GM03348 (cell line): ENCODE results near the gene TMEM208.

Source experiments
- DNase-seq: peaks from one replicate; pipeline ENCODE4 v3.0.0; 2012; ENCODE audit warnings: low spot score

The TMEM208 gene

DNA sequence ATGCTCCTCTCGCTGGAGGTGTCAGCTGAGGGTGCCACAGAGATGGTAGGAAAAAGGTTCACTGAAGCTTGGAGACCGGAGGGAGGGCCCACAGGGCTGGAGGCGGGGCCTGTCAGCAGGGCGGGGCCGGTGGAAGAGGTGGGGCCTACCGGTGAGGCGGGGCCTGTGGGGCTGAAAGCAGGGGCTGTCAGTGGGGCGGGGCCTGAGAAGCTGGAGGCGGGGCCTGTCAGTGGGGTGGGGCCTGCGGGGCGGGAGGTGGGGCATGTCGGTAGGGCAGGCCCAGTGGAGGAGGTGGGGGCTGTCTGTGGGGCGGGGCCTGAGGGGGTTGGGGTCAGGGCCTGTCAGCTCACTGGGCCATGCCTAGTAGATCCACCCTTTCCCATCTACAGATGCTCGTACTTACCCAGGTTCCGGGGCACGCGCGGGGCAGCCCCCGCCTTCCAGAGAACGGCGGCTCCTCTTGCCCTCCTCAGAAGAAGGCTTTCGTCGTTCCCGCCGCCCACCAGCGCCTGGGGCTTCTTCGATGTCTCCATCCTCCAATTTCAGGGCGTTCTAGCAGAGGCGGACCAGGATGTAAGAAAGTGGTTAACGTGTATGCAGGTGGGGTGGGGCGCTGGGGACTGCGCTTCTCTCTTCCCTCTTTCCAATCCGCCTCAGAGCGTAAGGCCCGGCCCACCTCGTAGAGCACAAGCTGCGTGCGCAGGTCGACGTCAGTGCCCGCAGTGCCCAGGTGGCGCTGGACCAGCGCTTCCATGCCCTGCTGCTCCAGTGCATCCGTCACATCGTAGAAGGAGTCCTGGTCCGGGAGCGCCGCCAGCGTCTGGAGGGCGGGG is 9.8 kb downstream of the TMEM208 start:
- DNase-seq, result peak; percentile 74

DNA sequence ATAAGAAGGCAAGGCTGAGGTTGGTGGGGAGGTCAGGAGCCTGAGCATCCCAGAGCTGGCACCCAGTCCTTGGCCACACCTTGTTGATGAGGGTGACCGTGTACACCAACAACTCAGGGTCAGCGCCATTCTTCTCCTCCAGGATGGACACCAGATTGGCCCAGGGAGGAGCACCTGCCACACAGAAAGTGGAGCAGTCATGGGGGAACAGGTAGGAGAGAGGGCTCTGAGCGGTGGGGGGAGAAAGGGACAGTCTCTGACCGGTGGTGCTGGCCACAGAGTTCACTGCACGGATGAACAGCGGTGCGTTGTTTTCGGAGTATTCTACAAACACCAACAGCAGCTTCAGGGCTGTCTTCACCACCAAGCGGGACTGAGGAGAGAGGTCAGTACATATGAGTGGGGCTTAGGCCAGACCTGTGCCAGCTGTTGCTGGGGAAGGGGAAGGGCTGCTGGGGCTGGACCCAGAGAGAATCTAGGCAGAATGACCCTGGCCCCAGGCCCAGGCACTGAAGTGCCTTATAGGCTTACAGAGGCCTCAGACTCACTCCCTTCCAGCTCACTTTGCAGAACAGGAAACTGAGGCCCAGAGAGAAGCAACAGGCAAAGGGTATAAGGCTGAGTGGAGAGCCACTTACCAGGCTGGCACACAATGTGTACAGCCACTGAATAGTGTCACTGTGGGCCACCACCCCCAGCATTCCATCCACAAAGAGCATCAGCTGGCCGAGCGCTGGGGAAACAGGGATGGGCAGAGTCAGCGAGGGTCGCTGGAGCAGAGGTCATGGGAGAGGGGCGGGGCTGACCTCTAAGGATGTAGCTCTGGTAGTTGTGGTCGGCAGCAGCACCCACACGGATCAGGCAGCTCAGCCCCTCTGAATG is 10.7 kb downstream of the TMEM208 start:
- DNase-seq, result no peak

DNA sequence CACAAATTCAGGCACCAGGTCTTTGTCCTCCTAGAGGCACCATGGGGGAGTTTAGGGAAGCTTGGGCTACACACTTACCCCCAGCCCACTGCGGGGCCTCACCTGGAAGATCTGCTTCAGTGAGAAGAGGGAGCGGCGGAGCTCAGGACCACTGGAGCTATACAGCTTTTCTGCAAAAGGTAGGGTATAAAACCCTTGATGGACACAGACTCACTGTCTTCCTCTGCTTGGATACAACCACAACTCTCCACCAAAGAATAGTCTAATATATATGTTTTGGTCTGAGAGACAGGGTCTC is 11.3 kb downstream of the TMEM208 start:
- no peak for DNase-seq

DNA sequence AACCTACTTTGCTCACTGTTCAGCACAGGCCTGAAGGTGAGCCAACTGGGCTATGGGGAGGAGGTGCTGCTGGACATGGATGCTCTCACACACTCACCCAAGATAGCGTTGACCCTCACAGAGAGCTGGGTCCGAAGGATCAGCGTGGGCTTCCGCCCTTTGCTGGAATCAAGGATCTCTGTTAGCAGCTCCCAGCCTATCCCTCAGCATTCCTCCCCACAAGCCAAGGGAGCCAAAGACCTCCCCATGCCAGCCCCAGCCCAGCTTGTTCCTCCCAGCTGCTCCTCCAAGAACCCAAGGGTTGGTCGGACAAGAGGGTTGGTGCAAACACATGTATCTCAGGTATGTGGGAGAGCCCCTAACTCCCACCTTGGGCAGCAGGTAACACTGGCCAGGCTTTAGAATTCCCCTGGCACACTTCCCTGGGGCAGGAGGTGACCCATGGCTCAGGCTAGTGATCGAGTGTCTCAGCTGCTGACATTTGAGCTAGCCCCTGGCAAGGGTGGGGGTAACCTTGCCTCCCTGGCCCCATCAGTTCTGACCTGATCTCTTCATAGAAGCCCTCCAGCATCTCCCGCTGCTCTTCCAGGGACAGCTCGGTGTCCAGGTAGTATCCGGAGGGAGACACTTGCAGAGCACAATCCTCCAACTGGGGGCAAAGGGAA is 12.0 kb downstream of the TMEM208 start:
- DNase-seq, result no peak

DNA sequence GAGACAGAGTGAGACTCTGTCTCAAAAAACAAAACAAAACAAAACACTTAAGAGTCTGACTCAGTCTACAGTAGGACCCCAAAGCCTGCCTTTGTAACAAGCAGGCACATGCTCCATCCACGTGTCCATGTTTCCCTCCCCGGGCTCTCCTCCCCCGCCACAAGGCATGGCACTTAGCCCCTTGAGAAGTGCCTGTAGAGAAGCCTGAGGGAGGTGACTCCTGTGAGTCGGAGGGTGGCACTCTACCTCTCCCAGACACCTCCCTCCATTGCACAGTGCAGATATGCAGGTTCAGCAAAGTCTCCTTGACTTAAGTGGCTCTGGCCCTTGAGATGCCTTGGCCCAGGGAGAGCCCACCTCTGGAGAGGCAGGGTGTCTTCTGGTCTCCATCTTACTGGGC is 13.6 kb downstream of the TMEM208 start:
- DNase-seq, result no peak

DNA sequence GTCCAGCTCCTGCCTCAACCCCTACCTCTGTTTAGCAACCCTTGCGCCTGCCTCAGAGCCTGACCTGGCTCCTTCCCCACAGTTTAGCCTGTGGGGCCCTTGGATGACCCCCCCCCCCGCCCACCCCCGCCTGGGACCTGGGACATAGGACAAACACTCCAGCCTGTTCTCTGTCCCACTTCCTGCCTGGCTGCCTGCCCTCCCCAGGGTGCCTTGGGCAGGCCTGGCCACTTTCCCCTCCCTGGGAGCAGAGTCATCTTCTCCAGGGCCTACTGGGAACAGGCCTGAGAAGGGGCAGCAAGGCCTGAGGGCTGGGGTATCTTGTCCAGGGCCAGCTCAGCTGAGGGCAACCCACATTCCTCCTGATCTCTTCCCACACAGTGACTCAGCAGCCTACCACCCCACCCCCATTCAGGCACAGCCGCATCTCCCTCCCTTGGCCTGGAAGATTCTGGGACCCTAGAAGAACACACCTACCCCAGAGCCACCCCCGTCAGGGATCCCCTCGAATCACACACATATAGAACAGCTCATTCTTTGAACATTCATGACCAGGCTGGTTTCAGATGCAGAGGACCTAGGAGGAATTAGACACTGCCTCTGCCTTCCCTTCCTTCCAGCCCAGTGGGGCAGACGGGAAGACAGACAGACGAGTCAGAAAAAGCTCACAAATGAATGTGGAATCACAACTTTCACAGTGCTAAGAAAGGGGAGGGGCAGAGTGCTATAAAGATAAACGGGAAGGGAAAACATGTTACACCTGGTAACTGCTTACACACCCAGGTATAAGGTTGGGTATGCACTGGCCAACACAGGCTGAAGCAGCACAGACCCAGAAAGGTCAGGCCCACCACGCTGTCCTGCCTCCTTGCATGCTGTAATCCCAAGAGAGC is 14.3 kb downstream of the TMEM208 start:
- DNase-seq, result peak; percentile 86

- DNase-seq, result no peak
Observed at GRCh38 chr16:67242138-67242730, 15.3 kb downstream of the TMEM208 start.

DNA sequence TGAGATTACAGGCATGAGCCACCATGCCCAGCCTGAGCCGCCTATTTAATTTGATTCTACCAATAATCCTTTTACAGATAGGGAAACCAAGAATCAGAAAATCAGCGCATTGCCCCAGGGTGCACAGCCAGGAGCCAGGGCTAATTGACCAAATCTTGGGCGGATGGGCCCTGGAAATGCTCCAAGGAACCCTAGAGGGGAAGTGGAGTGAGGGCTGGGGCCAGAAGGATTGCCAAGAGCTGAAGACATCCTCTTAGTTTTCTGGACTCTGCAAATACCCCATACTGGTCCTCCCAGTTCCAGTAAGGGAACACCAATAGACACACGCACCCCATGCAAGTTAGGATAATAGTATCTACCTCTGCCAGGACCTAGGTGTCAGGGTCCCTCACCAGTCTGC is 16.6 kb downstream of the TMEM208 start:
- no peak for DNase-seq

DNA sequence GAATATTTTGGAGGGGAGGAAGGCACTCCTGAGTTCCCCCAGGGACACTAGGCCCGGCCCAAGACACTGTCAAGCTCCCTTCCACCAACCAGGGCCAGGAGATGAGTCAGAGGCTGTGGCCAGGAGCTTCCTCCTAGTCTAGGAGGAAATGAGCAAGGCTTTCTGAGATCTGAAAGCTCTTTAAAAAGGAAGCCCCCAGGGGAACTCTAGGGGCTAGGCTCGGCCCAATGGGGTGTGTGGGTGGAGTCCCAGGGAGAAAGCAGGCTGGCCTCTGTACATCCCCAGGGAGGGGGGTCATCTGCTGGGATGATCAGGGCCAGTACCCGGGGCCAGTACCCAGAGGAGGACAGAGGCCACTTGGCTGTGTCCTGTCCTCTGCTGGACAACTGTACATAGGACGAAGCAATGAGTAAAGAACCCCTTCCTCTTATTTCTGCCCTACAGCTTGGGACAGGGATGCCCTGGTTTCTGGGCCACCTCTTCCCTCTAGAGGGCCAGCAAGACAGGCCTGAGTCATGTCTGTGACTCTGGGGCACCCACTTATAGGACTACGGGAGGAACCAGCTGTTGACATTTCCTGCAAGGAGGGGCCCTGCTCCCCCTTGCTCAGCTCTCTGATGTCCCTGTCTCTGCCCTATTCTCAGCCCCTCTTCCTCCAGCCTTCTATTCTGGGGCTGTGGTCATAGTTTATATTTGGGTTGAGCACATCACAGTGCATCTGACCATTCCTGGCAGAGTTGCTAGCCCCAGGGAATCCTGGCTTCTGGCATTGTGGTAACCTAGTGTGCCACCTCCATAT is 17.7 kb downstream of the TMEM208 start:
- DNase-seq, result peak; percentile 88

DNA sequence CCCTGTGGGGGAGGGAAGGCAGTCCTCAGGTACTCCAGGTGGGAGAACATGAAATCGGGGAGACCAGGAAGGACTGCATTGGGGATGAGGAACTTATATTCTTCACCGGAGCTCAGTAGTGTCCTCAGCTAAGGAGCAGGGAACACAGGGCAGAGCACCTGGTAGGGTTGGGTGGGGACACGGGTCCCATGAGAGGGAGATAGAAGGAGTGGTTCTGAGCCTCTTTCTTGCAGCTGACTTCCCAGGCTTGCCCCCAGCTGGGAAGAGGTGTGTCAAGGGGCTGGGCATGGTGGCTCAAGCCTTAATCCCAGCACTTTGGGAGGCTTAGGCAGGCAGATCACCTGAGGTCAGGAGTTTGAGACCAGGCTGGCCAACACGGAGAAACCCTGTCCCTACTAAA is 18.3 kb downstream of the TMEM208 start:
- DNase-seq, result no peak

GRCh38 chr16:67245674-67246080 is 18.7 kb downstream of the TMEM208 start:
- DNase-seq, result no peak

DNA sequence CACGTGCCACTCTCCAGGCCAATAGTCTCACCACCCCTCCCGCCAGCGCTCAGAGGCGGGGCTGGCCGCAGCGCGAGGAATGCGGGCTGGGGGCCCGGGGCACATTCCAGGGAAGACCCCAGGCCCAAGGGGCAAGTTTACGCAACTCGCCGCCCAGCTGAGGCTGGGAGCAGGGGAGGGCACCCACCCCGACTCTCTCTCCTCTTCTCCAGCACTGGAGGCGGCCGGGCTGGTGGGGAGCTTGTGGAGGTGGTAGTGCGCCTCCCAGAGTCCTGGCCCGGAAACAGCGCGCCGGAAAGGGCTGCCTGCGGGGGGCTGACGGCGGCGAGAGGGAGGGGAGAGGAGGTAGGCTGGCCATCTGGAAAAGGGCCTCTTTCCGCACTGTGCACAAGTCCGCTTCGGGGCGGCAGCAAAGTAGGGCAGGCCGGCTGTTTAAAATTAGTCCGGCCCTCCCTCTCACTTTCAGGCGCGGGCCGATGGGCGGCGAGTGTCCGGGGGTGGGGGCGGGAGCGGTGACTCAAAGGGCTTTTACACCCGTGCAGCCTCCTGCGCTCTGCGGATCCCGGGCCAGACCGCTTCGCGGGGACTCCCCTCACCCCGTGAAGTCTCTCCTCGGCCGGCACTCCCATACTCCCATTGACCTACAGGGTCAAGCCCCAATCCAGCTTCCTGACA is 19.3 kb downstream of the TMEM208 start:
- peak; percentile 81 for DNase-seq

DNA sequence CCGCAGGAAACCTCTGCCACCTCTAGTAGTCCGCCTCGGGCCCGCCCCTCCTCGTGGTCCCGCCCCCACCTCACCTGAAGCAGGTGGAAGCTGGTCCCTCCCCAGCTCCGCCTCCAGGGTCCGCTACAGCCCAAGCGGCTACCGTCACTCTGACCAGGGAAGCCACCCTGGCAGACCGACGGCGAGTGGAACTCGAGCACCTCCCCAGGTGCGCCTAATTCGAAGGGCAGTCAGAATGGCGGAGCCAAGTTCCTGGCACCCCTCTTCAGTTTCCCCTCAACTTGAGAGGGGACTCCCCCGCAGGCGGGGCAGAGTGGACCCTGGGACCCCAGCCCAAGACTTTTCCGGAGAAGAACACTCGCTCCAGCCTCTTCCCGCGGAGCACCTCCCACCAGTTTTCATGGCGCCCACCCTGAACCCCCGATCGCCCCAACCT is 19.8 kb downstream of the TMEM208 start:
- no peak for DNase-seq

DNA sequence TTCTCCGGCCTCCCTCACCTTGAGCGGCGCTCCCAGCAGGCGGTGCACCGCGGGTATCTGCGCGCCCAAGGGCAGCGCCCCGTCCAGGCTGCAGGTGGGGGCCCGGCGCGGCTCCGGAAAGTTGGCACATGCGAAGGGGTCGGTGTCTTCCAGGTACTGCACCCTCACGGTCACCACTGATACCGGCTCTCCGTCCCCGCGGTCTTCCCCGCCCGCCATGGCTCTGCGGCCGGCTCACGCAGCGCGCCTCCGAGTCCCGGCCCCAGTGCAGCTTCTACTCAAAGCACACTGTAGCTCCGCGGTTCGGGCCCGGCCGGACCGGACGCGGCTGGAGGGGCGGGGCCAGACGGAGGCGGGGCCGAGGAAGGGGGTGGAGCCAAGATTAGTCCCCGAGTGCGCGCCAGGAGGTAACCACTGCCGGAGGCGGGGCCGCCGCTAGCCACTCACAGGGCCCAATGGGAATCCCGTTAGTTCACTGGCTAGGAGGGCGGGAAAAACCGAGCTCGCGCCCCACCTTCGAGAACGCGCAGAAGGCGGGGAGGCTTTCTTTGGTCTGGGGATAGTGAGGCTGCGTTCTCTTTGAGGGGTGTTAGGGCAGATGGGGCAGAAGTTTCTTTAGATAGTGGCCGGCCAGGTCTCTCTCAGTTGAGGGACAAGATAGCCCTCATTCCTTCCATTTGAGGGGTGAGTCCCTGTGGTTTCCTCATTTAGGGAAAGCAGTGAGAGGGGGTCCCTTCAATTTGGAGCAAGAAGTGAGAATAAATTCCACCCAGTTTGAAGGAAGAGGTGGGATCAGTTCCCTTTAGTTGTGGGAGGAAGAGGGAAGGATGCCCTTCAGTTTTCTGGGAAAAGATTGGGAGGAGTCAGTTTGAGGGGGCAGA is 20.5 kb downstream of the TMEM208 start, which contains the start of gene FHOD1:
Gene FHOD1, minus strand, starts transcription at position 290 of the 881 bp plus-strand sequence. Its CDS starts 71 bp downstream, at position 219.
- DNase-seq, result peak; percentile 97

DNA sequence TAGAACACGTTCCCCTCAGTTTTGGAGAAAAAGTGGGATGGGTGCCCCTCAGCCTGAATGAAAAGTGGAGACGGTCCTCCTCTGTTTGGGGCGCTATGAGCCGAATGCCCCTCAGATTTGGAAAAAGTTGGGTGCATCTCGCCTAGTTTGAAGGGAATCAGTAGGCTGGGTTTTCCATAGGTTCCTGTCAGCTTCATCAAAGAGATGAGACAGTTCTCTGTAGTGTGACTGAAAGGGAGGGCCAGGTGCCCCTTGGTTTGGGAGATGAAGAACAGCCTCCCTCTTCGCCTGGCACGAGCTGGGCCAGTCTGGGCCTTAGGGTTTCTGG is 21.1 kb downstream of the TMEM208 start:
- DNase-seq, result no peak

GRCh38 chr16:67248401-67249177 is 21.7 kb downstream of the TMEM208 start, which contains the start of gene SLC9A5:
TSS of gene SLC9A5 (plus strand) at chr16:67248979. CDS start at chr16:67249015, 36 bp downstream.
- DNase-seq, result peak; percentile 73

DNA sequence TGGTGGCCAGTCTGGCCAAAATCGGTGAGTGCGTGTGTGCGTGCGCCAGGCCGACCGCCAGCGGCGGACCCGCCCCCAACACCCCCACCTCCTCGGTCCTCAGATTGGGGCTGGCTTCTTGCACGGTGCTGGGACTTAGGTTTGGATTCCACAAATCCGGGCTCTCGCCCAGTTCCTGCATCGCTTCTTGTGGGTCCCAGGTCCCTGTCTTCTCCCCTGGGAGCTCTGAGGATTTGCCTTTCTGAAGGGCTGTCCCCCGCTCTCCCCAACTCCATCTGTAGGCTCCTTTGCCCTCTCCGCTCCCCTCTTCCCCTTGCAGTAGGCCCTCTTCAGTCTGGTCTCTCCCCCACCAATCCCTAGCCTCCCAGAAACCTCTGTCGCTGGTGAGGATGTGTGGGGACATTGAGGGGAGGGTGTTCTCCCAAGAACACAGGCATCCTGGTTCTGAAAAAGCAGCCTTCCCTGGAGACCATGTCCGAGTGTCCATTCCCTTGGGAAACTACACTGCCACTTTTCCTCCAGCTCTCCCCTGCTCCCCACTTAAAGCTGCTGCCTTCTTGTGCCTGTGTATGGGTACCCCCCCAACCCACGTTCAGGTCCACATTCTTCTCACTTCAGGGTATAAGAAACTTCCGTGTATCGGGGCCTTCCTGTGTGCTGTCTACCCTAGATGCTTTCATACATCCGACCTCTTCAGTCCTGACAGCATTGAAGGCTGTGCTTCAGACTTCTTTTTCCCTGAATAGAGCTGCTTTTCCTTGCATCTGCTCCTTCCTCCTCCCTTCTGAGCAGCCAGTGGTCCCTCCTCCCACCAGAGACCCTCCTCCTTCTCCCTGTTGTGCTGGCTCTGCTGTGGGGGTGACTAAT is 22.5 kb downstream of the TMEM208 start:
- no peak for DNase-seq
